GM19193 (cell line): Measurements from ENCODE around the gene OS9.
A peak's percentile ranks its signal among the peaks of the same experiment; 100 is the strongest.

Experiments used
- POLR2A ChIP-seq: IDR thresholded peaks from 4 replicates; pipeline ENCODE4 v1.6.1; 2011; ENCODE audit not compliant: insufficient read depth, insufficient read length; ENCODE audit errors: extremely low read depth

OS9 gene

GRCh38 chr12:57693659-57694458 is at the start of gene OS9:
OS9 (plus strand) TSS chr12:57694132; CDS start chr12:57694162, 30 bp downstream.
- peak; percentile 98 for TF ChIP-seq POLR2A

GRCh38 chr12:57654042-57654441 is 39.9 kb upstream of the OS9 start:
- no peak for TF ChIP-seq POLR2A

- no peak for TF ChIP-seq POLR2A
Observed at GRCh38 chr12:57655541-57656240, 38.2 kb upstream of the OS9 start.

GRCh38 chr12:57657744-57658143 is 36.2 kb upstream of the OS9 start:
- no peak for TF ChIP-seq POLR2A

- no peak for TF ChIP-seq POLR2A
Observed at GRCh38 chr12:57658890-57659289, 35.0 kb upstream of the OS9 start.

- no peak for TF ChIP-seq POLR2A
Observed at GRCh38 chr12:57661376-57661775, 32.6 kb upstream of the OS9 start.

- no peak for TF ChIP-seq POLR2A
Observed at GRCh38 chr12:57666897-57667296, 27.0 kb upstream of the OS9 start.

- TF ChIP-seq POLR2A: no peak
Observed at GRCh38 chr12:57672801-57673200, 21.1 kb upstream of the OS9 start.

GRCh38 chr12:57674691-57675090 is 19.2 kb upstream of the OS9 start:
- no peak for TF ChIP-seq POLR2A

GRCh38 chr12:57679697-57680096 is 14.2 kb upstream of the OS9 start:
- no peak for TF ChIP-seq POLR2A

GRCh38 chr12:57687862-57688261 is 6.1 kb upstream of the OS9 start:
- TF ChIP-seq POLR2A: no peak

- TF ChIP-seq POLR2A: no peak
Observed at GRCh38 chr12:57688931-57689330, 5.0 kb upstream of the OS9 start.

GRCh38 chr12:57692500-57692899 is 1.4 kb upstream of the OS9 start:
- TF ChIP-seq POLR2A: no peak

- TF ChIP-seq POLR2A: no peak
Observed at GRCh38 chr12:57693317-57693658, 644 bp upstream of the OS9 start.

GRCh38 chr12:57694459-57695019 is 607 bp downstream of the OS9 start:
- TF ChIP-seq POLR2A: no peak
